ENCODE results near the gene SMIM28.
"Not testable (repeated sequence)": the region's sequence is repeated elsewhere in the genome, so short reads cannot be mapped to it uniquely, and the experiment has no call there.

Gene SMIM28

GRCh38 chr6:138422861-138423260, 45.2 kb downstream of the SMIM28 start:
- Mint-ChIP-seq H3K27ac (no peak overlapping the region), H3K4me1 (ENCODE audit: low read depth) (peaks cover 10% of the 10 kb centered on the region), H3K36me3 (ENCODE audit: low read depth) (peaks cover 41% of the 10 kb centered on the region), H3K9me3 (no peaks in the 10 kb centered on the region), H3K4me3 (no peak overlapping the region), H3K27me3 (no peaks in the 10 kb centered on the region)
- intact Hi-C loops (cut with micrococcal nuclease), result loop anchor here (10.0 kb wide), 1 partner anchor 308 kb away; no protein-coding TSS in a partner anchor

- H3K36me3 Mint-ChIP-seq (ENCODE audit: low read depth), result peaks cover 28% of the 10 kb centered on the region
- no peaks in the 10 kb centered on the region for H3K9me3 Mint-ChIP-seq
- H3K27ac Mint-ChIP-seq, result no peak overlapping the region
- intact Hi-C loops (cut with micrococcal nuclease), result loop anchor here (10.0 kb wide), 1 partner anchor 309 kb away; no protein-coding TSS in a partner anchor
- H3K27me3 Mint-ChIP-seq, result no peaks in the 10 kb centered on the region
- no peak overlapping the region for H3K4me3 Mint-ChIP-seq
- H3K4me1 Mint-ChIP-seq (ENCODE audit: low read depth), result peaks cover 12% of the 10 kb centered on the region
Observed at GRCh38 chr6:138424004-138424904, 46.5 kb downstream of the SMIM28 start.

DNA sequence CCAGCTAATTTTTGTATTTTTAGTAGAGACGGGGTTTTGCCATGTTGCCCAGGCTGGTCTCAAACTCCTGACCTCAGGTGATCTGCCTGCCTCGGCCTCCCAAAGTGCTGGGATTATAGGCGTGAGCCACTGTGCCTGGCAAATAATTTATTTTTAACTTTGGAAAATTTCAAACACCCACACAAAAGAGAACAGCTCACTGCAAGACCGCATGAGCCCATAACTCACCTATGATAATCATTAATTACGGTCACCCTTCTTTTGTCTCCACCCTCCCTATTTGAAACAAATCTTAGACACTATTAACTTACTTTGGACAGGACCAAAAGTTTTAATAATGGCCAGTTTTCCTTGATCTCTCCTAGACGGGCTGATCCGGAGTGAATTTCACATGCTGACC, 47.6 kb downstream of the SMIM28 start:
- H3K9me3 Mint-ChIP-seq, H3K27me3 Mint-ChIP-seq, H3K4me3 Mint-ChIP-seq, H3K27ac Mint-ChIP-seq: not testable (repeated sequence)
- intact Hi-C loops (cut with micrococcal nuclease), result loop anchor here (5.0 to 10.0 kb wide), 2 partner anchors 167 to 310 kb away; no protein-coding TSS in a partner anchor
- H3K36me3 Mint-ChIP-seq (ENCODE audit: low read depth), result peaks cover 23% of the 10 kb centered on the region
- H3K4me1 Mint-ChIP-seq (ENCODE audit: low read depth), result peaks cover 15% of the 10 kb centered on the region

GRCh38 chr6:138426500-138427123, 48.9 kb downstream of the SMIM28 start:
- Mint-ChIP-seq H3K4me3 (no peak overlapping the region), H3K27me3 (peaks cover 2% of the 10 kb centered on the region), H3K36me3 (ENCODE audit: low read depth) (peaks cover 15% of the 10 kb centered on the region), H3K27ac (no peak overlapping the region), H3K4me1 (ENCODE audit: low read depth) (peaks cover 28% of the 10 kb centered on the region), H3K9me3 (no peaks in the 10 kb centered on the region)
- intact Hi-C loops (cut with micrococcal nuclease), result loop anchor here (5.0 to 10.0 kb wide), 2 partner anchors 166 to 312 kb away; no protein-coding TSS in a partner anchor

DNA sequence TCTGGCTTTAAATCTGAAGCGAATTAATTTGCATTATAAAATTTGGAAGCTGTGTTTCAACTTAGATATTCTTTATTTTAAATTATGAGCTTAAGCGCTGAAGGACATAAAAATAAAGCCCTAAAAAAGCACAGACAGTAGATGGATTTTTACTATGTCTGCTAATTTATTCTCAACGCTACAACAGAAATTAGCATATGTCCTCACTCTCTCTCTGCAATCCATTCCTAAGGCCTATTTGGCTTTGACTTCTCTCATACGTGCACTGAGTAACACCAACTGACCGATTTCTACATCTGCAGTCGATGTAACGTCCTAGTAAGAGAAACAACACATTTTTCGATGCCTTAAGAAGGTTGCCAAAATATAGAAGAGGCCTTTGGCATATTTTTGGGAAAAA, 50.0 kb downstream of the SMIM28 start:
- peaks cover 14% of the 10 kb centered on the region for H3K36me3 Mint-ChIP-seq (ENCODE audit: low read depth)
- peaks cover 2% of the 10 kb centered on the region for H3K27me3 Mint-ChIP-seq
- H3K4me3 Mint-ChIP-seq, result no peak overlapping the region
- no peak overlapping the region for H3K27ac Mint-ChIP-seq
- H3K4me1 Mint-ChIP-seq (ENCODE audit: low read depth), result peaks cover 39% of the 10 kb centered on the region
- intact Hi-C loops (cut with micrococcal nuclease), result loop anchor here (2.0 to 10.0 kb wide), 3 partner anchors 165 to 337 kb away; no protein-coding TSS in a partner anchor
- H3K9me3 Mint-ChIP-seq, result no peaks in the 10 kb centered on the region

- Mint-ChIP-seq H3K4me3 (no peak overlapping the region), H3K27ac (no peak overlapping the region)
Observed at GRCh38 chr6:138428944-138429598, 51.4 kb downstream of the SMIM28 start.

DNA sequence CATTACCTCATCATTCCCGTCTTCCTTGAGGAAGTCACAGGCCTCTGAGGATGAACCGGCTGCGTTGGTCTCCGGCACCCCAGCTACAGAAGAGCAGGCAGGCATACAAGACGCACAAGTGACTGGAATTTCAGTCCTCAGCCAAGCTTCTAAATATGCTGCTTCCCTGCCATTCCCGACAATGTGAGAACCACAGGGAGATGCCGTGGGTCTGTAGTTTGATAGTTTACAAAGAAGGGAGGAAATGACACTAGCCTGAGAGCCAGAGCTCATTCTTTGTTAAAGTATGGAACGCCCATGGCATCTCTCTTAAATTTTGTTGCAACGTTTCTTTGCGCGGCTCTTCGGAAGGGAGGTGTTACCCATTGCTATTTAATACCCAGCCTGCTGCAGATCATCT, 52.1 kb downstream of the SMIM28 start:
- peaks cover 11% of the 10 kb centered on the region for H3K36me3 Mint-ChIP-seq (ENCODE audit: low read depth)
- peaks cover 50% of the 10 kb centered on the region for H3K4me1 Mint-ChIP-seq (ENCODE audit: low read depth)
- H3K27ac Mint-ChIP-seq, result no peak overlapping the region
- H3K9me3 Mint-ChIP-seq, result no peaks in the 10 kb centered on the region
- intact Hi-C loops (cut with micrococcal nuclease), result loop anchor here (1.0 to 10.0 kb wide), 4 partner anchors 80 to 335 kb away; no protein-coding TSS in a partner anchor
- peaks cover 2% of the 10 kb centered on the region for H3K27me3 Mint-ChIP-seq
- no peak overlapping the region for H3K4me3 Mint-ChIP-seq

More at GRCh38 chr6:138428944-138429598, 51.4 kb downstream of the SMIM28 start:
- intact Hi-C loops (cut with micrococcal nuclease), result loop anchor here (1.0 to 10.0 kb wide), 4 partner anchors 80 to 336 kb away; no protein-coding TSS in a partner anchor
- peaks cover 2% of the 10 kb centered on the region for H3K27me3 Mint-ChIP-seq
- peaks cover 18% of the 10 kb centered on the region for H3K36me3 Mint-ChIP-seq (ENCODE audit: low read depth)
- H3K4me1 Mint-ChIP-seq (ENCODE audit: low read depth), result peaks cover 43% of the 10 kb centered on the region
- H3K9me3 Mint-ChIP-seq, result no peaks in the 10 kb centered on the region

GRCh38 chr6:138430361-138431145, 52.8 kb downstream of the SMIM28 start:
- Mint-ChIP-seq H3K4me1 (ENCODE audit: low read depth) (peaks cover 56% of the 10 kb centered on the region), H3K4me3 (no peak overlapping the region), H3K27me3 (peaks cover 2% of the 10 kb centered on the region), H3K36me3 (ENCODE audit: low read depth) (peaks cover 10% of the 10 kb centered on the region), H3K27ac (no peak overlapping the region), H3K9me3 (no peaks in the 10 kb centered on the region)
- intact Hi-C loops (cut with micrococcal nuclease), result no loop called here

GRCh38 chr6:138431256-138432062, 53.8 kb downstream of the SMIM28 start:
- no peak overlapping the region for H3K4me3 Mint-ChIP-seq
- H3K27ac Mint-ChIP-seq, result peak overlapping the region; percentile 1
- peaks cover 2% of the 10 kb centered on the region for H3K27me3 Mint-ChIP-seq
- intact Hi-C loops (cut with micrococcal nuclease), result no loop called here
- no peaks in the 10 kb centered on the region for H3K9me3 Mint-ChIP-seq
- peaks cover 56% of the 10 kb centered on the region for H3K4me1 Mint-ChIP-seq (ENCODE audit: low read depth)
- H3K36me3 Mint-ChIP-seq (ENCODE audit: low read depth), result peaks cover 10% of the 10 kb centered on the region

DNA sequence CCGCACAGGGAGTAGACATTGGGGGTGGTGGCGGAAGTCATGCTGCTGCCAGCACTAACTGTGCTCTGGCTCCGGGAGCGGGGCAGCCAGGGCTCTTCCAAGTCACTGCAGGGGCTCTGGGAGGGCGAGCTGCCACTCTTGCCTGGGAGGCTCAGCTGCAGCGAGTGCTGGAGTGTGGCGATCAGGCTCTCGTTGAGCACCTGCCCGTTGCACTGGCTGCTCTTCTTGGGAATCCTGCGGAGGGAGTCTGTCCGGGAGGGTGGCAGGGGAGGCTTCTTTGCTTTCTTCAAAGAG, 54.3 kb downstream of the SMIM28 start:
- no peak overlapping the region for H3K4me3 Mint-ChIP-seq
- H3K27ac Mint-ChIP-seq, result no peak overlapping the region
- H3K27me3 Mint-ChIP-seq, result peaks cover 2% of the 10 kb centered on the region
- H3K4me1 Mint-ChIP-seq (ENCODE audit: low read depth), result peaks cover 56% of the 10 kb centered on the region
- intact Hi-C loops (cut with micrococcal nuclease), result no loop called here
- peaks cover 10% of the 10 kb centered on the region for H3K36me3 Mint-ChIP-seq (ENCODE audit: low read depth)
- H3K9me3 Mint-ChIP-seq, result no peaks in the 10 kb centered on the region

All from dendritic cell treated with granulocyte-macrophage colony-stimulating factor and Interleukin-4, amounts not matched to agents 40 ng/mL and 50 ng/mL, for 4 days (primary cell).